H9 (cell line): ENCODE data around the gene UBE2D2. TPM values are rescaled to one million over a fixed set of nuclear protein-coding genes. Genes with fewer than 3 reads are reported as not detected.

Experiments
- DNase-seq: peaks from one replicate; pipeline ENCODE4 v3.0.0-alpha.2; 2017
- H2AFZ ChIP-seq: one replicate; pipeline ENCODE4 v1.6.1; 2013; ENCODE audit warnings: mild to moderate bottlenecking, low read length, control low read depth, moderate library complexity
- H2AK5ac ChIP-seq: 2 replicates; pipeline ENCODE4 v1.6.1; 2013; ENCODE audit warnings: low read length, control low read depth, mixed read lengths; ENCODE audit not compliant: insufficient read length
- H2BK120ac ChIP-seq: one replicate; pipeline ENCODE4 v1.6.1; 2013; ENCODE audit warnings: low read depth, mild to moderate bottlenecking, low read length, control low read depth, inconsistent platforms; ENCODE audit not compliant: poor library complexity, severe bottlenecking
- H2BK12ac ChIP-seq: 2 replicates; pipeline ENCODE4 v1.6.1; 2013; ENCODE audit warnings: low read length, control low read depth, mixed read lengths, low read depth; ENCODE audit not compliant: insufficient read length
- H2BK15ac ChIP-seq: 2 replicates; pipeline ENCODE4 v1.6.1; 2013; ENCODE audit warnings: low read depth, low read length, control low read depth
- H2BK20ac ChIP-seq: one replicate; pipeline ENCODE4 v1.6.1; 2013; ENCODE audit warnings: low read depth, mild to moderate bottlenecking, low read length, control low read depth, inconsistent platforms; ENCODE audit not compliant: poor library complexity, severe bottlenecking
- H2BK5ac ChIP-seq: 2 replicates; pipeline ENCODE4 v1.6.1; 2013; ENCODE audit warnings: low read length, control low read depth, mixed read lengths; ENCODE audit not compliant: insufficient read length
- H3K14ac ChIP-seq: 2 replicates; pipeline ENCODE4 v1.6.1; 2013; ENCODE audit warnings: low read length, control low read depth; ENCODE audit not compliant: insufficient read depth
- H3K18ac ChIP-seq: 2 replicates; pipeline ENCODE4 v1.6.1; 2013; ENCODE audit warnings: low read depth, mild to moderate bottlenecking, mixed read lengths, low read length, control low read depth; ENCODE audit not compliant: insufficient read length
- H3K23ac ChIP-seq: 2 replicates; pipeline ENCODE4 v1.6.1; 2013; ENCODE audit warnings: low read length, control low read depth, mixed read lengths, low read depth; ENCODE audit not compliant: insufficient read length
- H3K23me2 ChIP-seq: 2 replicates; pipeline ENCODE4 v1.6.1; 2013; ENCODE audit warnings: low read depth, mild to moderate bottlenecking, mixed read lengths, low read length, control low read depth; ENCODE audit not compliant: insufficient read length, poor library complexity, severe bottlenecking
- H3K27ac ChIP-seq: 2 replicates; pipeline ENCODE4 v1.5.1; 2013; ENCODE audit warnings: low read length, control low read depth, mixed read lengths, low read depth; ENCODE audit not compliant: insufficient read length
- H3K27me3 ChIP-seq: 2 replicates; pipeline ENCODE4 v1.6.1; 2013; ENCODE audit warnings: low read length, control low read depth, inconsistent platforms; ENCODE audit not compliant: insufficient read depth
- H3K4ac ChIP-seq: 2 replicates; pipeline ENCODE4 v1.6.1; 2013; ENCODE audit warnings: low read depth, mild to moderate bottlenecking, control low read depth, inconsistent platforms, low read length, moderate library complexity
- H3K4me1 ChIP-seq: 2 replicates; pipeline ENCODE4 v1.6.1; 2013; ENCODE audit warnings: low read length, control low read depth, inconsistent platforms; ENCODE audit not compliant: insufficient read depth
- H3K4me2 ChIP-seq: 2 replicates; pipeline ENCODE4 v1.6.1; 2013; ENCODE audit warnings: low read length, control low read depth, mixed read lengths; ENCODE audit not compliant: insufficient read length, insufficient read depth
- H3K56ac ChIP-seq: 2 replicates; pipeline ENCODE4 v1.6.1; 2013; ENCODE audit warnings: low read depth, mild to moderate bottlenecking, mixed read lengths, low read length, control low read depth; ENCODE audit not compliant: insufficient read length
- H3K79me1 ChIP-seq: 2 replicates; pipeline ENCODE4 v1.6.1; 2013; ENCODE audit warnings: low read depth, mild to moderate bottlenecking, moderate library complexity, low read length, control low read depth, inconsistent platforms; ENCODE audit not compliant: insufficient read depth, poor library complexity, severe bottlenecking
- H3K79me2 ChIP-seq: 2 replicates; pipeline ENCODE4 v1.6.1; 2013; ENCODE audit warnings: low read length, control low read depth, inconsistent platforms; ENCODE audit not compliant: insufficient read depth
- H3K9ac ChIP-seq: 2 replicates; pipeline ENCODE4 v1.6.1; 2013; ENCODE audit warnings: low read length, control low read depth, mixed read lengths; ENCODE audit not compliant: insufficient read length; ENCODE audit errors: extremely low read depth
- H3K9me3 ChIP-seq: one replicate; pipeline ENCODE4 v1.6.1; 2013; ENCODE audit warnings: low read depth, low read length, inconsistent platforms; ENCODE audit not compliant: control insufficient read depth
- H3T11ph ChIP-seq: one replicate; pipeline ENCODE4 v1.6.1; 2013; ENCODE audit warnings: mild to moderate bottlenecking, low read length, control low read depth, inconsistent platforms
- H4K20me1 ChIP-seq: one replicate; pipeline ENCODE4 v1.6.1; 2013; ENCODE audit not compliant: control insufficient read depth, insufficient read length, insufficient read depth
- H4K5ac ChIP-seq: 2 replicates; pipeline ENCODE4 v1.6.1; 2013; ENCODE audit warnings: low read depth, mild to moderate bottlenecking, mixed read lengths, low read length, control low read depth; ENCODE audit not compliant: insufficient read length
- H4K8ac ChIP-seq: replicated peaks from 2 replicates; pipeline ENCODE4 v1.6.1; 2013; ENCODE audit warnings: low read length, control low read depth, mixed read lengths, low read depth; ENCODE audit not compliant: insufficient read length
- H4K91ac ChIP-seq: 2 replicates; pipeline ENCODE4 v1.6.1; 2013; ENCODE audit warnings: low read depth, mild to moderate bottlenecking, moderate library complexity, mixed read lengths, low read length, control low read depth; ENCODE audit not compliant: insufficient read length
- H3K27ac Mint-ChIP-seq, 3 experiments: 2 replicates in 2 of 3; 3 replicates in 1 of 3; pipeline ENCODE4 v1.8.0; 2020 to 2021; ENCODE audit warnings: mixed read lengths in 3 of 3, mild to moderate bottlenecking in 1 of 3, moderate library complexity in 1 of 3
- H3K27me3 Mint-ChIP-seq: 2 replicates; pipeline ENCODE4 v1.8.0; 2021; ENCODE audit warnings: low read depth, mild to moderate bottlenecking, moderate library complexity, mixed read lengths
- H3K36me3 Mint-ChIP-seq, 3 experiments: 2 replicates in 2 of 3; 3 replicates in 1 of 3; pipeline ENCODE4 v1.8.0; 2020 to 2021; ENCODE audit warnings: low read depth in 3 of 3, mixed read lengths in 3 of 3; ENCODE audit not compliant: insufficient read depth in 1 of 3
- H3K4me1 Mint-ChIP-seq, 2 experiments: 2 replicates each; pipeline ENCODE4 v1.8.0; 2020; ENCODE audit warnings: mixed read lengths in 2 of 2
- H3K4me3 Mint-ChIP-seq, 2 experiments: 2 replicates in 1 of 2; 3 replicates in 1 of 2; pipeline ENCODE4 v1.8.0; 2020 to 2021; ENCODE audit warnings: mild to moderate bottlenecking in 2 of 2, mixed read lengths in 2 of 2, moderate library complexity in 1 of 2
- H3K9me3 Mint-ChIP-seq, 2 experiments: 2 replicates in 1 of 2; 3 replicates in 1 of 2; pipeline ENCODE4 v1.8.0; 2020; ENCODE audit warnings: mild to moderate bottlenecking in 2 of 2, mixed read lengths in 2 of 2, moderate library complexity in 1 of 2
- WGBS: extraction: QIAGEN DNeasy Blood & Tissue Kit; methylation state at CpG from one replicate; pipeline ENCODE4 v1.1.7; 2013; ENCODE audit warnings: missing lambda C conversion rate, low lambda C conversion rate, mixed read lengths; ENCODE audit not compliant: insufficient read length; ENCODE audit errors: extremely low coverage; 5-methylcytosine and 5-hydroxymethylcytosine counted together
- long read RNA-seq: library from polyadenylated mRNA; unstranded; transcript quantifications from one replicate; pipeline ENCODE4 v2.0.0, GENCODE V29; 2020
- total RNA-seq: library from RNA; stranded (reverse); gene quantifications from 2 replicates; pipeline ENCODE4 v1.2.1, GENCODE V29; 2021
- TF ChIP-seq, protein P1 (sequence below): fragments of 200-600 bp; sonication (generic); conservative IDR thresholded peaks from 3 replicates; pipeline ENCODE4 v1.8.0; 2021; ENCODE audit warnings: antibody characterized with exemption, mild to moderate bottlenecking

UBE2D2 gene
- 231 and 236 TPM in 2 replicates for total RNA-seq
- long read RNA-seq, transcript UBE2D2-202 (7 exons, 2,702 nt): major isoform, 579 of 667 reads
- long read RNA-seq, partial matches to known transcripts: 11 of 667 reads
- long read RNA-seq, other reads (novel, unspliced or antisense): 77 of 667 reads

DNA sequence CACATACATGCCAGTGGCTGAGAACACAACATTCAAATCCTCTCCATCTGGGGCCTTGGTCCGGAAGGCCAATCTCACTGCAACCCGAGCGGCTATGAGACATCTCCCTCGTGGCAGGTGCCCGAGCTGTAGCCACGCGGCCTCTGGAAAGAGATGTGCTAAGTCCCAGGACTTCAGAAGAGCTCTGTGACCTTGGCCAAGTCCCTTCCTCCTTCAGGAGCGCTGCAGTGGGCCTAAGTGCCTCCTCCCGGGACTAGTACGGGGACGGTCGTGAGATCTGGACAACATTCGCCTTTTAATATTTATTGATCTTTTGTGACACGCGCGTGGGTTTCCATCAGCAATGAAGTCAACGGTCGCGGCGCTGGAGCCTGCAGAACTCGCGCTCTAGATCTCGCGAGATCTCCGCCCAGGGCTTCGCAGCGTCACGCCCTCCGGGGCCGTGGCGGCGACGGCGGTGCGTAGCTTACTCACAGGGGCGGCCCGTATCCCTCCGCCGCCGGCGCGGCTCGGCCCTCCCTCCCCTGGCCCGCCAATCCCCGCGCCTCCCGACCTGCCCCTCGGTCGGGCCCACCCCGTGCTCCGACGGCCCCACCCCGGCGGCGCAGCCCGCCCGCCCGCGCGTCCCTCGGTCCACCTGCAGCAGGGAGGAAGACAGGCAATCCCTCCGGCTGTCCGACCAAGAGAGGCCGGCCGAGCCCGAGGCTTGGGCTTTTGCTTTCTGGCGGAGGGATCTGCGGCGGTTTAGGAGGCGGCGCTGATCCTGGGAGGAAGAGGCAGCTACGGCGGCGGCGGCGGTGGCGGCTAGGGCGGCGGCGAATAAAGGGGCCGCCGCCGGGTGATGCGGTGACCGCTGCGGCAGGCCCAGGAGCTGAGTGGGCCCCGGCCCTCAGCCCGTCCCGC, at the start of gene UBE2D2:
Gene UBE2D2 (plus strand): TSS at position 588 of the 903 bp plus-strand sequence. CDS start 453 bp downstream, outside the sequence.
- Histone ChIP-seq H2AK5ac (no peak within 1 kb of the TSS), H2BK20ac (no peak within 1 kb of the TSS), H3K18ac (peak within 1 kb of the TSS; percentile 75), H3K23me2 (no peaks in the 10 kb centered on the region), H2AFZ (no peak within 1 kb of the TSS), H3K9me3 (no peaks in the 10 kb centered on the region), H3K4ac (no peak within 1 kb of the TSS; the same call in 1 of the 2 replicates), H3K56ac (no peak within 1 kb of the TSS), H3K79me1 (no peaks in the 10 kb centered on the region), H4K20me1 (no peaks in the 10 kb centered on the region), H4K5ac (no peak within 1 kb of the TSS), H2BK15ac (no peak within 1 kb of the TSS), H3K14ac (peak within 1 kb of the TSS; percentile 88), H2BK120ac (no peak within 1 kb of the TSS), H3K23ac (no peak within 1 kb of the TSS), H3K4me2 (peak within 1 kb of the TSS; percentile 83), H3K27ac (peak within 1 kb of the TSS; percentile 28), H3K4me1 (no peaks in the 10 kb centered on the region), H3K9ac (peak within 1 kb of the TSS; percentile 86), H3K27me3 (no peaks in the 10 kb centered on the region), H4K8ac (peak within 1 kb of the TSS; percentile 63), H2BK5ac (no peak within 1 kb of the TSS), H2BK12ac (no peak within 1 kb of the TSS), H3K79me2 (peaks cover 28% of the 10 kb centered on the region; the same call in 1 of the 2 replicates), H4K91ac (no peak within 1 kb of the TSS), H3T11ph (no peak within 1 kb of the TSS)
- Mint-ChIP-seq H3K27ac (peak within 1 kb of the TSS; percentile 94 to 99 (median 97)), H3K9me3 (no peaks in the 10 kb centered on the region), H3K27me3 (no peaks in the 10 kb centered on the region), H3K4me3 (peak within 1 kb of the TSS; percentile 89 to 97), H3K36me3 (peaks cover 19 to 31% (median 20%) of the 10 kb centered on the region in 3 experiments), H3K4me1 (peaks cover 19 to 34% of the 10 kb centered on the region in 2 experiments)
- peak; percentile 96 for DNase-seq
- no CpG with 5 or more reads among the region's 89 CpGs for WGBS
- TF ChIP-seq, protein P1, sequence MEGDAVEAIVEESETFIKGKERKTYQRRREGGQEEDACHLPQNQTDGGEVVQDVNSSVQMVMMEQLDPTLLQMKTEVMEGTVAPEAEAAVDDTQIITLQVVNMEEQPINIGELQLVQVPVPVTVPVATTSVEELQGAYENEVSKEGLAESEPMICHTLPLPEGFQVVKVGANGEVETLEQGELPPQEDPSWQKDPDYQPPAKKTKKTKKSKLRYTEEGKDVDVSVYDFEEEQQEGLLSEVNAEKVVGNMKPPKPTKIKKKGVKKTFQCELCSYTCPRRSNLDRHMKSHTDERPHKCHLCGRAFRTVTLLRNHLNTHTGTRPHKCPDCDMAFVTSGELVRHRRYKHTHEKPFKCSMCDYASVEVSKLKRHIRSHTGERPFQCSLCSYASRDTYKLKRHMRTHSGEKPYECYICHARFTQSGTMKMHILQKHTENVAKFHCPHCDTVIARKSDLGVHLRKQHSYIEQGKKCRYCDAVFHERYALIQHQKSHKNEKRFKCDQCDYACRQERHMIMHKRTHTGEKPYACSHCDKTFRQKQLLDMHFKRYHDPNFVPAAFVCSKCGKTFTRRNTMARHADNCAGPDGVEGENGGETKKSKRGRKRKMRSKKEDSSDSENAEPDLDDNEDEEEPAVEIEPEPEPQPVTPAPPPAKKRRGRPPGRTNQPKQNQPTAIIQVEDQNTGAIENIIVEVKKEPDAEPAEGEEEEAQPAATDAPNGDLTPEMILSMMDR: no peak
